ENCODE results near the gene SUPT5H. TPM values are rescaled to one million over a fixed set of nuclear protein-coding genes. Genes with fewer than 3 reads are reported as not detected.
"Not testable (repeated sequence)": the region's sequence is repeated elsewhere in the genome, so short reads cannot be mapped to it uniquely, and the experiment has no call there.

The SUPT5H gene
- total RNA-seq, 4 donors from 2014 or later: 39.5 to 80.3 (median 67.7) TPM

GRCh38 chr19:39448271-39448670, 2.9 kb downstream of the SUPT5H start:
- H3K27ac ChIP-seq: no peak overlapping the region
- no peak for DNase-seq
- H3K27me3 ChIP-seq: no peaks in the 10 kb centered on the region
- peaks cover 0 to 44% (median 11%) of the 10 kb centered on the region in 3 donors for H3K36me3 ChIP-seq
- WGBS, 2 donors: 17 to 20% methylated on average over 1 of the region's 3 CpGs
- no peak overlapping the region for H3K4me3 ChIP-seq
- H3K4me1 ChIP-seq: peaks cover 16 to 71% (median 33%) of the 10 kb centered on the region in 3 donors
- intact Hi-C loops (cut with DNase I): no loop called here
- TF ChIP-seq CTCF (IDR thresholded peaks at IDR 0.05) (no peak), POLR2A (IDR thresholded peaks at IDR 0.05) (no peak)
- H3K9me3 ChIP-seq: no peaks in the 10 kb centered on the region

GRCh38 chr19:39449116-39449797, 3.9 kb downstream of the SUPT5H start:
- H3K27me3 ChIP-seq: no peaks in the 10 kb centered on the region
- H3K9me3 ChIP-seq: no peaks in the 10 kb centered on the region
- no peak overlapping the region for H3K4me3 ChIP-seq
- no peak for TF ChIP-seq POLR2A (IDR thresholded peaks at IDR 0.05)
- peaks cover 0 to 54% (median 16%) of the 10 kb centered on the region in 3 donors for H3K36me3 ChIP-seq
- peaks cover 16 to 67% (median 32%) of the 10 kb centered on the region in 3 donors for H3K4me1 ChIP-seq
- intact Hi-C loops (cut with DNase I): no loop called here
- 76 to 79% methylated on average over 3 to 8 of the region's 8 CpGs for WGBS, 2 donors
- H3K27ac ChIP-seq: no peak overlapping the region
- no peak for DNase-seq

GRCh38 chr19:39451257-39451656, 5.9 kb downstream of the SUPT5H start:
- H3K4me3 ChIP-seq; H3K27me3 ChIP-seq; H3K27ac ChIP-seq; intact Hi-C loops (cut with DNase I); H3K9me3 ChIP-seq; DNase-seq: not testable (repeated sequence)
- 96 to 97% methylated on average over 8 of the region's 8 CpGs for WGBS, 2 donors
- Histone ChIP-seq H3K4me1 (peaks cover 9 to 57% (median 27%) of the 10 kb centered on the region in 3 donors), H3K36me3 (peaks cover 0 to 74% (median 16%) of the 10 kb centered on the region in 3 donors)

- H3K27ac ChIP-seq: no peak overlapping the region
Observed at GRCh38 chr19:39463403-39463802, 18.0 kb downstream of the SUPT5H start.

GRCh38 chr19:39465956-39466747, 20.8 kb downstream of the SUPT5H start:
- intact Hi-C loops (cut with DNase I): no loop called here
- peaks cover 52 to 98% (median 58%) of the 10 kb centered on the region in 3 donors for H3K36me3 ChIP-seq
- no peaks in the 10 kb centered on the region for H3K27me3 ChIP-seq
- H3K4me3 ChIP-seq: no peak overlapping the region
- no peak for DNase-seq
- no peak overlapping the region for H3K27ac ChIP-seq
- H3K4me1 ChIP-seq: no peaks in the 10 kb centered on the region
- TF ChIP-seq POLR2A (IDR thresholded peaks at IDR 0.05) (no peak), CTCF (IDR thresholded peaks at IDR 0.05) (no peak)
- no peaks in the 10 kb centered on the region for H3K9me3 ChIP-seq
- WGBS, 2 donors: 93 to 95% methylated on average over 15 to 18 of the region's 18 CpGs

More at GRCh38 chr19:39463403-39463802, 18.0 kb downstream of the SUPT5H start:
- TF ChIP-seq POLR2A (IDR thresholded peaks at IDR 0.05): no peak
- no peak for TF ChIP-seq CTCF (IDR thresholded peaks at IDR 0.05)
- H3K4me1 ChIP-seq: no peaks in the 10 kb centered on the region
- no peak overlapping the region for H3K4me3 ChIP-seq
- H3K36me3 ChIP-seq: peaks cover 49 to 98% (median 49%) of the 10 kb centered on the region in 3 donors
- WGBS, 2 donors: 66 to 89% methylated on average over 3 of the region's 3 CpGs
- H3K9me3 ChIP-seq: no peaks in the 10 kb centered on the region
- intact Hi-C loops (cut with DNase I): no loop called here
- DNase-seq: no peak
- no peaks in the 10 kb centered on the region for H3K27me3 ChIP-seq

- Histone ChIP-seq H3K27me3 (no peaks in the 10 kb centered on the region), H3K27ac (no peak overlapping the region), H3K36me3 (peaks cover 68 to 100% (median 73%) of the 10 kb centered on the region in 3 donors), H3K9me3 (no peaks in the 10 kb centered on the region), H3K4me1 (no peaks in the 10 kb centered on the region), H3K4me3 (no peak overlapping the region)
- intact Hi-C loops (cut with DNase I): no loop called here
- no peak for DNase-seq
- TF ChIP-seq CTCF (IDR thresholded peaks at IDR 0.05) (no peak), POLR2A (IDR thresholded peaks at IDR 0.05) (no peak)
- WGBS, 2 donors: 94% methylated on average over 6 of the region's 7 CpGs; no CpG with 5 or more reads in 1 of the 2 donors
Observed at GRCh38 chr19:39467941-39468340, 22.6 kb downstream of the SUPT5H start.

Data from esophagus squamous epithelium (tissue), 5 donors.